ENCODE measurements around the gene STK33.

DNA sequence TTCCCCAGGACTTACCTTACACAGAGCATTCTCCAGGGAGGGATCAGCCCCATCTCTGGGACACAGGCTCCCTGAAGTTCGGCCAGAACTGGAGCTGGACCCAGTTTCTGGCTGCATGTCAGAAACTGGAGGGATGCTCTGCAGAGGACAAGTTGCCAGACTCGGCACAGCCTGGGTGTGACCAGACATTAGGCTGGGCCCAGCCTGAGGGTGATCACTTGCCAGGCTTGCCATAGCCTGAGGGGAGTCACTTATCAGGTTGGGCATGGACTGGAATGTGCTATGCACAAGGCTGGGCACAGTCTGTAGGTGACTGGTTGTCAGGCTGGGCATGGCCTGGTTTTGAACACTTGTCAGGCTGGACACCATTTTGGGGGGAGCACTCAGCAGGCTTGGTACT is 30.7 kb upstream of the STK33 start:
- no peak for TF ChIP-seq MZF1 (tag by site-specific recombination; IDR thresholded peaks at IDR 0.05; ENCODE audit: borderline replicate concordance)
- TF ChIP-seq, protein P1, sequence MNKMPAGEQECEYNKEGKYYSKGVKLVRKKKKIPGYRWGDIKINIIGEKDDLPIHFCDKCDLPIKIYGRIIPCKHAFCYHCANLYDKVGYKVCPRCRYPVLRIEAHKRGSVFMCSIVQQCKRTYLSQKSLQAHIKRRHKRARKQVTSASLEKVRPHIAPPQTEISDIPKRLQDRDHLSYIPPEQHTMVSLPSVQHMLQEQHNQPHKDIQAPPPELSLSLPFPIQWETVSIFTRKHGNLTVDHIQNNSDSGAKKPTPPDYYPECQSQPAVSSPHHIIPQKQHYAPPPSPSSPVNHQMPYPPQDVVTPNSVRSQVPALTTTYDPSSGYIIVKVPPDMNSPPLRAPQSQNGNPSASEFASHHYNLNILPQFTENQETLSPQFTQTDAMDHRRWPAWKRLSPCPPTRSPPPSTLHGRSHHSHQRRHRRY (tag by site-specific recombination; IDR thresholded peaks at IDR 0.05) = no peak
- TF ChIP-seq ZNF585B (tag by site-specific recombination; IDR thresholded peaks at IDR 0.05) = no peak
- no peak for TF ChIP-seq MYNN (tag by site-specific recombination; IDR thresholded peaks at IDR 0.05; ENCODE audit: borderline replicate concordance)
- TF ChIP-seq, protein P2, sequence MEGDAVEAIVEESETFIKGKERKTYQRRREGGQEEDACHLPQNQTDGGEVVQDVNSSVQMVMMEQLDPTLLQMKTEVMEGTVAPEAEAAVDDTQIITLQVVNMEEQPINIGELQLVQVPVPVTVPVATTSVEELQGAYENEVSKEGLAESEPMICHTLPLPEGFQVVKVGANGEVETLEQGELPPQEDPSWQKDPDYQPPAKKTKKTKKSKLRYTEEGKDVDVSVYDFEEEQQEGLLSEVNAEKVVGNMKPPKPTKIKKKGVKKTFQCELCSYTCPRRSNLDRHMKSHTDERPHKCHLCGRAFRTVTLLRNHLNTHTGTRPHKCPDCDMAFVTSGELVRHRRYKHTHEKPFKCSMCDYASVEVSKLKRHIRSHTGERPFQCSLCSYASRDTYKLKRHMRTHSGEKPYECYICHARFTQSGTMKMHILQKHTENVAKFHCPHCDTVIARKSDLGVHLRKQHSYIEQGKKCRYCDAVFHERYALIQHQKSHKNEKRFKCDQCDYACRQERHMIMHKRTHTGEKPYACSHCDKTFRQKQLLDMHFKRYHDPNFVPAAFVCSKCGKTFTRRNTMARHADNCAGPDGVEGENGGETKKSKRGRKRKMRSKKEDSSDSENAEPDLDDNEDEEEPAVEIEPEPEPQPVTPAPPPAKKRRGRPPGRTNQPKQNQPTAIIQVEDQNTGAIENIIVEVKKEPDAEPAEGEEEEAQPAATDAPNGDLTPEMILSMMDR (tag by site-specific recombination; IDR thresholded peaks at IDR 0.05) = no peak
- TF ChIP-seq, protein P3, sequence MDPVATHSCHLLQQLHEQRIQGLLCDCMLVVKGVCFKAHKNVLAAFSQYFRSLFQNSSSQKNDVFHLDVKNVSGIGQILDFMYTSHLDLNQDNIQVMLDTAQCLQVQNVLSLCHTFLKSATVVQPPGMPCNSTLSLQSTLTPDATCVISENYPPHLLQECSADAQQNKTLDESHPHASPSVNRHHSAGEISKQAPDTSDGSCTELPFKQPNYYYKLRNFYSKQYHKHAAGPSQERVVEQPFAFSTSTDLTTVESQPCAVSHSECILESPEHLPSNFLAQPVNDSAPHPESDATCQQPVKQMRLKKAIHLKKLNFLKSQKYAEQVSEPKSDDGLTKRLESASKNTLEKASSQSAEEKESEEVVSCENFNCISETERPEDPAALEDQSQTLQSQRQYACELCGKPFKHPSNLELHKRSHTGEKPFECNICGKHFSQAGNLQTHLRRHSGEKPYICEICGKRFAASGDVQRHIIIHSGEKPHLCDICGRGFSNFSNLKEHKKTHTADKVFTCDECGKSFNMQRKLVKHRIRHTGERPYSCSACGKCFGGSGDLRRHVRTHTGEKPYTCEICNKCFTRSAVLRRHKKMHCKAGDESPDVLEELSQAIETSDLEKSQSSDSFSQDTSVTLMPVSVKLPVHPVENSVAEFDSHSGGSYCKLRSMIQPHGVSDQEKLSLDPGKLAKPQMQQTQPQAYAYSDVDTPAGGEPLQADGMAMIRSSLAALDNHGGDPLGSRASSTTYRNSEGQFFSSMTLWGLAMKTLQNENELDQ (tag by site-specific recombination; IDR thresholded peaks at IDR 0.05; ENCODE audit: low read depth) = no peak
- TF ChIP-seq, protein P4, sequence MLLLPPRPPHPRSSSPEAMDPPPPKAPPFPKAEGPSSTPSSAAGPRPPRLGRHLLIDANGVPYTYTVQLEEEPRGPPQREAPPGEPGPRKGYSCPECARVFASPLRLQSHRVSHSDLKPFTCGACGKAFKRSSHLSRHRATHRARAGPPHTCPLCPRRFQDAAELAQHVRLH (tag by site-specific recombination; IDR thresholded peaks at IDR 0.05) = no peak
- no peak for TF ChIP-seq ZNF654 (tag by site-specific recombination; IDR thresholded peaks at IDR 0.05; ENCODE audit: low read depth)

Measured in HEK293 (cell line).